PC-9 (cell line): ENCODE data around the gene MOSPD3. TPM values are rescaled to one million over a fixed set of nuclear protein-coding genes. Genes with fewer than 3 reads are reported as not detected.

Experiments
- Bru-seq: library from RNA; stranded (reverse); fragments of 400-500 nt; gene quantifications from one replicate; lab custom pipeline; 2021; lab: Mats Ljungman, UMichigan
- BruChase-seq, 2 experiments: library from RNA; stranded (reverse); fragments of 400-500 nt; gene quantifications; one replicate each; lab custom pipeline; 2021; lab: Mats Ljungman, UMichigan
- BruUV-seq: library from RNA; stranded (reverse); fragments of 400-500 nt; replicated peaks from 2 replicates; lab custom pipeline; 2021; lab: Mats Ljungman, UMichigan
- CTCF ChIA-PET: fragments of 300-600 bp; sonication (Branson Sonifier 250); formaldehyde crosslinking; loops from one replicate; lab custom pipeline; 2022; ENCODE audit warnings: antibody characterized with exemption; lab: Charles Lee
- POLR2A ChIA-PET: fragments of 300-600 bp; sonication (Branson Sonifier 250); formaldehyde crosslinking; loops from one replicate; lab custom pipeline; 2022; ENCODE audit warnings: antibody characterized with exemption; ENCODE audit not compliant: unreplicated experiment; lab: Charles Lee
- DNase-seq, 2 experiments: peaks; one replicate each; pipeline versions ENCODE4 v3.0.0 to v3.0.0-alpha.2; 2015 to 2022; ENCODE audit warnings: mixed read lengths in 1 of 2
- H2AFZ ChIP-seq: fragments of 200-600 bp; sonication (generic); 2 replicates; pipeline ENCODE4 v1.8.1; 2017; ENCODE audit warnings: antibody characterized with exemption
- H3F3A ChIP-seq: fragments of 200-600 bp; sonication (generic); 2 replicates; pipeline ENCODE4 v1.8.1; 2017; ENCODE audit warnings: antibody characterized with exemption, mild to moderate bottlenecking, low read depth; ENCODE audit not compliant: insufficient read depth
- H3K27ac ChIP-seq: fragments of 200-600 bp; sonication (generic); 2 replicates; pipeline ENCODE4 v1.6.1; 2016; ENCODE audit warnings: mixed run types
- H3K27me3 ChIP-seq: fragments of 200-600 bp; sonication (generic); 2 replicates; pipeline ENCODE4 v1.6.1; 2016; ENCODE audit warnings: low read depth, mixed run types; ENCODE audit not compliant: insufficient read depth
- H3K36me3 ChIP-seq: fragments of 200-600 bp; sonication (generic); 2 replicates; pipeline ENCODE4 v1.6.1; 2016; ENCODE audit warnings: low read depth, mixed run types
- H3K4me1 ChIP-seq: fragments of 200-600 bp; sonication (generic); replicated peaks from 2 replicates; pipeline ENCODE4 v1.6.1; 2016; ENCODE audit warnings: mixed run types; ENCODE audit not compliant: insufficient read depth
- H3K4me2 ChIP-seq: fragments of 200-600 bp; sonication (generic); 2 replicates; pipeline ENCODE4 v1.6.1; 2017; ENCODE audit warnings: mixed run types
- H3K4me3 ChIP-seq: fragments of 200-600 bp; sonication (generic); 2 replicates; pipeline ENCODE4 v1.6.1; 2016; ENCODE audit warnings: mixed run types
- H3K79me2 ChIP-seq: fragments of 200-600 bp; sonication (generic); 2 replicates; pipeline ENCODE4 v1.6.1; 2017; ENCODE audit warnings: low read depth, mixed run types
- H3K9me2 ChIP-seq: fragments of 200-600 bp; sonication (generic); 2 replicates; pipeline ENCODE4 v1.8.1; 2017; ENCODE audit warnings: mild to moderate bottlenecking; ENCODE audit not compliant: insufficient read depth
- H3K9me3 ChIP-seq: fragments of 200-600 bp; sonication (generic); 2 replicates; pipeline ENCODE4 v1.8.1; 2016; ENCODE audit warnings: low read depth; ENCODE audit not compliant: insufficient read depth
- H4K20me1 ChIP-seq: fragments of 200-600 bp; sonication (generic); 2 replicates; pipeline ENCODE4 v1.8.1; 2017; ENCODE audit not compliant: insufficient read depth
- CTCF ChIP-seq: fragments of 200-600 bp; sonication (generic); conservative IDR thresholded peaks from 2 replicates; pipeline ENCODE4 v1.6.1; 2017; ENCODE audit warnings: mixed run types, antibody characterized with exemption, mild to moderate bottlenecking, moderate library complexity
- EZH2 ChIP-seq: fragments of 200-600 bp; sonication (generic); IDR thresholded peaks from 2 replicates; pipeline ENCODE4 v1.8.0; 2017; ENCODE audit warnings: antibody characterized with exemption, low read depth
- intact Hi-C: fragments of 100-400 bp; cut with micrococcal nuclease; formaldehyde crosslinking; loops from one replicate; pipeline ENCODE4 v1.10.0; 2022; ENCODE audit not compliant: unreplicated experiment
- long read RNA-seq: library from polyadenylated mRNA; stranded (forward); transcript quantifications from one replicate; pipeline ENCODE4 v2.0.0, GENCODE V29; 2022
- total RNA-seq: library from RNA; stranded (reverse); gene quantifications from 2 replicates; pipeline ENCODE4 v1.2.3, GENCODE V29; 2021

The MOSPD3 gene
- 38.1 and 38.8 TPM in 2 replicates for total RNA-seq
- Bru-seq, nascent RNA, result percentile 53 among the genes with signal in this experiment
- percentile 62 among the genes with signal in this experiment for BruChase-seq, experiment 1, labeled RNA remaining after a 2-hour chase
- percentile 67 among the genes with signal in this experiment for BruChase-seq, experiment 2, labeled RNA remaining after a 6-hour chase
- long read RNA-seq, transcript MOSPD3-201 (6 exons, 1,053 nt), result minor isoform, 11 of 103 reads
- long read RNA-seq, transcript MOSPD3-203 (5 exons, 1,191 nt), result major isoform, 78 of 103 reads
- long read RNA-seq, partial matches to known transcripts, result 3 of 103 reads
- long read RNA-seq, other reads (novel, unspliced or antisense), result 7 of 103 reads

DNA sequence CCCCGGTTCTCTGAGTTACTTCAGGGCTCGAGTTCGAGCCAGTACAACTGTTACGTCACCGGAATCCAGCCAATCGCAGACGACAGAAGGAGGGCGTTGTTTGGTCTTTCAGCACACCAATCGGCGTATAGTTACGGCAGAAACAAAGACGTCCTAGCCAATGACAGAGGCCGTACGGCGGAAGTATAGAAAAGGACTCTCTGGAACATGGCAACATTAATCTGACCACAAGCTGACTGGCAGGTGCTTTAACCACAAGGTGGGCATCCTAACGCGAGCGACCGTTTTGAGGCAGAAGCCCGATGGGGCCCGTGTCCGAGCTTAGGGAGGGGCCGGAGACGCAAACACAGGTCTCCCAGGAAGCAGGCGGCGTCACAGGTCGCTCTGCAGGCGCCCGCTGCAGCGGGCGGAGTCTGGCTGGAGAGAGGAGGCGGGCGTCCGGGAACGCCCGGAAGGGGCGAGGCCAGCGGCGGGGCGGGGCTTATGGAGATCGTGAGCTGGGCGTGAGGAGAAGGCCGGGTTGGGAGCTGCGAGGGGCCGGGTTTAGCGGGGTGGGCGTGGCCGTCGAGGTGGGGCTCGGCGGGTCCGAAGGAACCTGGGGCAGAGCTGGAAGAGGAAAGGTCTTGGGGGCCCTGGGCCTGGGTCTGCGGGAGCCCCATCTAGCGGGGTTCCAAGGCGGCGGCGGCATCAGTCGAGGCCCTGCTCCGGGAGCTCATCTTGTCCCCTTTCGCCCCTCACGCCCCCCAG is at the start of gene MOSPD3:
MOSPD3 (plus strand) TSS at position 558 of the 747 bp plus-strand sequence. CDS start 252 bp downstream, outside the sequence.
- ChIA-PET POLR2A (interaction anchor here (0.5 to 1.6 kb wide), 20 partner anchors 21 to 640 kb away, joined by 3 to 23 read pairs (median 5); partner anchors contain the start of genes FBXO24, POP7, SRRT and UFSP1), CTCF (interaction anchor here (0.6 to 1.7 kb wide), 6 partner anchors 21 to 190 kb away, joined by 3 to 12 read pairs (median 4); no protein-coding TSS in a partner anchor)
- intact Hi-C loops, result loop anchor here (1.0 to 2.0 kb wide), 2 partner anchors 26 to 61 kb away; partner anchors contain the start of genes FBXO24, GNB2 and LRCH4

DNA sequence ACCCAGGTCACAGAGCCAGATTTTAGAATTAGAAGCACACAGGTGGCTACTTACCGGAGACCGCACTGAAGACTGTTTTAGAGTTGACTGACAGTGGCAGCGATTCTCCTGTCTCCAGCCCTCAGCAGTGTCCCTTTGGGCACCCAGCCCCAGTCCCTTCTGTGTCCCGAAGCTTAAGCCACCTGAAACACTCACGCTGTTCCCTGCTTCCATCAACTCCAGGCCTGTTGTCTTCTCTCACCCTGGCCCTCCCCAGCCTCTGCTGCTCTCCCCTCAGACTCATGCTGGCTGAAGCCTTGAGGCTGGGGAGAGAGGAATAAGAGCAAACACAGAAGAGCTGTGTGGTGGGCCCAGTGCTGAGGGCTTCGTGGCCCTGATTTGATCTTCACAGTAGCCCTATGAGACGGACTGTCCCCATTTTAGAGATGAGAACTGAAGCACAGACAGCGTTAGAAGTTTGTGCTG is 49.2 kb upstream of the MOSPD3 start:
- CTCF ChIA-PET, result no interaction called here
- Histone ChIP-seq H2AFZ (no peak overlapping the region), H3F3A (peaks cover 23% of the 10 kb centered on the region), H3K27ac (no peak overlapping the region), H3K79me2 (no peaks in the 10 kb centered on the region), H3K4me2 (no peak overlapping the region), H3K9me2 (no peaks in the 10 kb centered on the region), H3K27me3 (no peaks in the 10 kb centered on the region), H3K9me3 (no peaks in the 10 kb centered on the region), H4K20me1 (no peaks in the 10 kb centered on the region), H3K4me1 (0 out of 2 replicates have a peak, but pooled peaks cover 8% of the 10 kb centered on the region), H3K4me3 (no peak overlapping the region), H3K36me3 (no peaks in the 10 kb centered on the region)
- TF ChIP-seq CTCF (no peak), EZH2 (no peak)
- intact Hi-C loops, result no loop called here
- POLR2A ChIA-PET, result no interaction called here
- BruUV-seq, result no TSS peak
- no peak for DNase-seq

More for the DNA sequence above, at the start of gene MOSPD3:
- no peaks in the 10 kb centered on the region for H3K36me3 ChIP-seq
- no peaks in the 10 kb centered on the region for H3K9me2 ChIP-seq
- no peaks in the 10 kb centered on the region for H3K79me2 ChIP-seq
- H3F3A ChIP-seq, result peaks cover 15% of the 10 kb centered on the region; the same call in 1 of the 2 replicates
- H3K9me3 ChIP-seq, result no peaks in the 10 kb centered on the region
- no peaks in the 10 kb centered on the region for H4K20me1 ChIP-seq
- H3K4me1 ChIP-seq, result peaks cover 5% of the 10 kb centered on the region
- no peaks in the 10 kb centered on the region for H3K27me3 ChIP-seq
- TF ChIP-seq CTCF (no peak), EZH2 (no peak)
- peak within 1 kb of the TSS; percentile 60 for H3K27ac ChIP-seq
- H2AFZ ChIP-seq, result peak within 1 kb of the TSS; percentile 86
- DNase-seq, result peak; percentile 98 to 99
- H3K4me3 ChIP-seq, result peak within 1 kb of the TSS; percentile 74
- no TSS peak for BruUV-seq
- peak within 1 kb of the TSS; percentile 96 for H3K4me2 ChIP-seq
